ENCODE measurements around the gene YKT6. TPM values are rescaled to one million over a fixed set of nuclear protein-coding genes. Genes with fewer than 3 reads are reported as not detected.

Gene YKT6
- total RNA-seq, 4 donors from 2014 or later: 48.3 to 75.8 (median 54.4) TPM

DNA sequence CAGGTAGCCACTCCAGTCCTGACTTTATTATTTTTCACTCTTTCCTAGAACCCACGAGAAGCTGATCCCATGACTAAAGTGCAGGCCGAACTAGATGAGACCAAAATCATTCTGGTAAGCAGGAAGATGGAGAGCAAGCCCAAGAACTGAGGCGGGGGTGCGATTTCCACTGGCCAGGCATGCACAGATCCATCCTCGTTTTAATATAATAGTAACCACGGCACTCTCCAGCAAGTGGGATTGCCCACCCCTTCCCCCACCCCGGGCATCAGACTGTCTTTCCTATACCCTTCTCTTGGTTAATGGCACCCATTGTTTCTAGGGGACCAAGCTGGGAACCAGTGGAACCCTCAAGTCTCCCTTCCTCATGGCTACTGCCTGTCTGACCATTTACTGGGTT, 7.3 kb downstream of the YKT6 start:
- no peak for DNase-seq (ENCODE audit: low spot score)
- TF ChIP-seq, protein P1, sequence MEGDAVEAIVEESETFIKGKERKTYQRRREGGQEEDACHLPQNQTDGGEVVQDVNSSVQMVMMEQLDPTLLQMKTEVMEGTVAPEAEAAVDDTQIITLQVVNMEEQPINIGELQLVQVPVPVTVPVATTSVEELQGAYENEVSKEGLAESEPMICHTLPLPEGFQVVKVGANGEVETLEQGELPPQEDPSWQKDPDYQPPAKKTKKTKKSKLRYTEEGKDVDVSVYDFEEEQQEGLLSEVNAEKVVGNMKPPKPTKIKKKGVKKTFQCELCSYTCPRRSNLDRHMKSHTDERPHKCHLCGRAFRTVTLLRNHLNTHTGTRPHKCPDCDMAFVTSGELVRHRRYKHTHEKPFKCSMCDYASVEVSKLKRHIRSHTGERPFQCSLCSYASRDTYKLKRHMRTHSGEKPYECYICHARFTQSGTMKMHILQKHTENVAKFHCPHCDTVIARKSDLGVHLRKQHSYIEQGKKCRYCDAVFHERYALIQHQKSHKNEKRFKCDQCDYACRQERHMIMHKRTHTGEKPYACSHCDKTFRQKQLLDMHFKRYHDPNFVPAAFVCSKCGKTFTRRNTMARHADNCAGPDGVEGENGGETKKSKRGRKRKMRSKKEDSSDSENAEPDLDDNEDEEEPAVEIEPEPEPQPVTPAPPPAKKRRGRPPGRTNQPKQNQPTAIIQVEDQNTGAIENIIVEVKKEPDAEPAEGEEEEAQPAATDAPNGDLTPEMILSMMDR (IDR thresholded peaks at IDR 0.05): no peak
- no peak for ATAC-seq (ENCODE audit: low FRiP score)

DNA sequence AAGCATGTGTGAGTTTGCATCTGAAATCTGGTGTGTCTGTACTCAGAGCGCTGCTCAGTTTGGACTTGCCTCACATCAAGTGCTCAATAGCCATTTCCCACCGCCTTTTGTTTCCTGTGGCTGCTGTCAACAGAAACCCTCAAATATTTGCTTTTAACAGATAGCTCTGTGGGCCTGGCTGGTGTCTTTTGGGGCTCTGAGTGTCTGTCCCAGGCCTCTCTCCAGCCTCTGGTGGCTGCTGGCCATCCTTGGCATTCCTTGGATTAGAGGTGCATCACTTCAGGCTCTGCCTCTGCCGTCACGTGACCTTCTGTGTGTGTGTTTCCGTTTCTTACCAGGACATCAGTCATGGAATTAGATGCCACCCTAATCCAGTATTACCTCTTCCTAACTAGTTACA, 9.3 kb downstream of the YKT6 start:
- TF ChIP-seq, protein P1 (IDR thresholded peaks at IDR 0.05): no peak
- DNase-seq (ENCODE audit: low spot score) (no peak), ATAC-seq (ENCODE audit: low FRiP score) (no peak)

DNA sequence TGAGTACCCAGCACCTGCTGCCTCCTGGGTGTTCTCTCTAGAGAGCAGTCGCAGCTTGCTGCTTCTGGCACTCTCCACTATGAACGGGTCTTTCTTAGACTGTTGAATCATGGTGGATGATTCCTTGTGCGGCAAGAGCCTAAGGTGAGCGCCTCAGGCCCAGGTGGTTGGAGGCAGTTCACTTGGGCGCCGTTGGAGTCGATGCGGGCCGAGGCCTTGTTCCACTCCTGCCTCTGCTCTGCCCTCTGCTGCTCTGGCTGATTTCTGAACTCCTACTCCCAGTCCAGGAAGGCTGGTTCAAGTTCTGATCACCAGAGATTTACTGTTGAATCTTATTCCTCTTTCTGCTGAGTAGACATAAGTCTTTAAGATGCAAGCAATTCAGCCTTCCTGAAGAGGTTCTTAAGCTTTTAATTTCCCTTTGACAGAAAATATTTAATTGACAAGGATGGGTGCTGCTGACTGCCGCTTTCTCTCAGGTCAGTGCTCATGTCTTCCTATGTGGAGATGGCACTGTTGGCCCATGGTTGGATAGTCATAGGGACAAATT, 10.4 kb downstream of the YKT6 start:
- no peak for DNase-seq (ENCODE audit: low spot score)
- ATAC-seq (ENCODE audit: low FRiP score): no peak
- TF ChIP-seq, protein P1 (IDR thresholded peaks at IDR 0.05): no peak

DNA sequence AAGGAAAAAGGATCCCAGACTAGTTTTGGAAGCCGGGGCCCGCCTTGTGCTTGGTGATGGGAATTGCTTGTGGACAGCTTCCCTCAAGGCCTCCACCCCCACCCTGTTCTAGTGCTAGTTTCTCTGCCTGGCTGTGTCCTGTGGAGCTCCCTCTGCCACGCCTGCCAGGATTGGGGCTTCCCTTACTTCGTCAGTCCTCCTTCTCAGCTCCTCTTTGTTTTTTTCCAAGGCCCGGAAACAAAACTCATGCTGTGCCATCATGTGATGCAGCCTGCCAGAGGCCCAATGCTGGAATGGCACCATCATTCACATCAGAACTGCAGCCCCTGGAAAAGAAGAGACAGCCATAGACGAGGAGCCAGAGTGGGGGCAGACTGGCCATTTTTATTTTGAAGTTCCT, 11.2 kb downstream of the YKT6 start:
- DNase-seq (ENCODE audit: low spot score) (no peak), ATAC-seq (ENCODE audit: low FRiP score) (no peak)
- TF ChIP-seq, protein P1 (IDR thresholded peaks at IDR 0.05): no peak

DNA sequence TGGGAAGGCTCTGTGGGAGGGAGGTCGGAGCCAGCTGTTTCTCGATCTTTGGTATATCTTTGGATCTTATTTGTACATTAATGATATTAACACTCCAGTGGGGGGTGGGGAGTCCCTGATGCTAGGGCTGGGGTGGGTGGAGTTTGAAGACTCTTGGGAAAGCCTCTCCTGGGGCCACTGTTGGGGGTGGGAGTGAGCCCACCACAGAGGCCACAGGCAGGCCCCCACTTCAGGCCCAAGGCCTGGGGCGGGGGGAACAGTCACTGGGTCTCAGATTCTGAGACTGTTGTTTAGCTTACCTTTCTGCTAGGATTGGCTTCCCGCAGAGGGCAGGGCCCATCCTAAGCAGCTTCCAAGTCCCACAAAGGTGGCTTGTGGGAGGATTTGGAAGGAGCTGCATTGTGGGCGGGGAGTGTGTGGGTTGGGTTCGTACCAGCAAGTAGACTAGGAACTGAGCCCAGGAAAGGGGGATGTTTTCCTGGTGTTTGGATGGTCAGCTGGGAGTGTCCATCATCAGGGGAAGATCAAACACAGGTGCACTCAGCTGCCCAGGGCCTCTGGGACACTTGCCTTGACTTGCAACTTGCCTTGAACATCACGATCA, 11.9 kb downstream of the YKT6 start:
- TF ChIP-seq, protein P1 (IDR thresholded peaks at IDR 0.05): no peak
- DNase-seq (ENCODE audit: low spot score): no peak
- no peak for ATAC-seq (ENCODE audit: low FRiP score)

DNA sequence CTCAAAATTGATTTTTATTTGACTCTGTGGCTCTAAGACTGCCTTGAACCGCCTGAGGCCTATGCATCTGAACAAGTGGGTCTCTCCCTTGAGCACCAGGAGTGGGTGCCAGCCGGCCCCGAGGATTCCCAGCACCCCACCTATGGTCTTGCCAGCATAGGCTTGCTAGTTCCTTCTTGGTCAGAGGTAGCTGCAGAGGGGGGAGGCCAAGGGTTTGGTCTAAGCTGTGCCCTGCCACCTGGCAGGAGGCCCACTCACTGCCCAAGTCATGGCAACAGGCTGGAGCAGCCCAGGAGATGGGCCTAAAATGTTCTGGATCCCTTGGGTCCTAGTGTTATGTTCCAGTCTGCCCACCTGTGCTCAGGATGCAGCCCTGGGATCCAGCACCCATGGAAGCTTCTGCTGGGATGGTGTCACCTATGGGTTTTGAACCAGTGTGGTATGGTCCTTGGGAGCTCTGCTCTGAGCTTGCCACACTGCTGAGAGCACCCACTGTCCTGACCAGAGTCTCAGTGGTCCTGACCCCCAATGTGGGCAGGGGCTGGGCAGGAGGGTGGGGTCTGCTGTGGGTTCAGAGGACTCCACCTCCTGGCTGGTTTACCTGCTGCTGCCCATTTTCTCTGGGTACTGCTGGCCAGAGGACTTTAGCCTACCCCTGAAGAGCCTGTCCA, 12.6 kb downstream of the YKT6 start:
- ATAC-seq (ENCODE audit: low FRiP score) (no peak), DNase-seq (ENCODE audit: low spot score) (no peak)
- TF ChIP-seq, protein P1 (IDR thresholded peaks at IDR 0.05): no peak
